GM18511 (cell line): ENCODE results near the gene DTX3.
"Not testable (repeated sequence)": the region's sequence is repeated elsewhere in the genome, so short reads cannot be mapped to it uniquely, and the experiment has no call there.

Source experiments
- ATAC-seq: cut with Tn5 transposase; IDR thresholded peaks from one replicate; pipeline ENCODE4 v1.9.1; 2021; ENCODE audit warnings: mild to moderate bottlenecking, moderate library complexity; ENCODE audit not compliant: unreplicated experiment

Gene DTX3

GRCh38 chr12:57631566-57632072, 27.0 kb downstream of the DTX3 start:
- no peak for ATAC-seq

GRCh38 chr12:57632073-57632957, 27.7 kb downstream of the DTX3 start:
- ATAC-seq, result peak; percentile 24

GRCh38 chr12:57632958-57633840, 28.6 kb downstream of the DTX3 start, which contains the start of gene B4GALNT1:
TSS of gene B4GALNT1 (minus strand) at chr12:57633201. CDS start at chr12:57632132, 1,069 bp downstream.
- ATAC-seq, result peak; percentile 86

- not testable (repeated sequence) for ATAC-seq
These were observed 32.1 kb downstream of the DTX3 start for GRCh38 chr12:57636731-57637130.

- no peak for ATAC-seq
These were observed 32.7 kb downstream of the DTX3 start for GRCh38 chr12:57637364-57637763.

- ATAC-seq, result no peak
These were observed 33.5 kb downstream of the DTX3 start for GRCh38 chr12:57638096-57638495.

- ATAC-seq, result no peak
These were observed 35.8 kb downstream of the DTX3 start for GRCh38 chr12:57640175-57641042.

- ATAC-seq, result no peak
These were observed 37.2 kb downstream of the DTX3 start for GRCh38 chr12:57641699-57642442.

GRCh38 chr12:57645990-57646658, 41.5 kb downstream of the DTX3 start:
- not testable (repeated sequence) for ATAC-seq

- not testable (repeated sequence) for ATAC-seq
These were observed 42.0 kb downstream of the DTX3 start for GRCh38 chr12:57646659-57647049.

- ATAC-seq, result no peak
These were observed 49.4 kb downstream of the DTX3 start for GRCh38 chr12:57654042-57654441.

- ATAC-seq, result no peak
These were observed 51.1 kb downstream of the DTX3 start for GRCh38 chr12:57655541-57656240.

- not testable (repeated sequence) for ATAC-seq
These were observed 51.8 kb downstream of the DTX3 start for GRCh38 chr12:57656408-57656807.

GRCh38 chr12:57657744-57658143, 53.1 kb downstream of the DTX3 start:
- ATAC-seq, result no peak

GRCh38 chr12:57658890-57659289, 54.3 kb downstream of the DTX3 start:
- no peak for ATAC-seq
